K562 (cell line): Measurements from ENCODE around the gene MCMBP. TPM values are rescaled to one million over a fixed set of nuclear protein-coding genes. Genes with fewer than 3 reads are reported as not detected.

Source experiments
- CHD7 ChIP-seq: fragments of 200-600 bp; sonication (generic); IDR thresholded peaks from one replicate; pipeline ENCODE4 v1.6.1; 2012; ENCODE audit warnings: mild to moderate bottlenecking, low read depth, low read length, inconsistent platforms
- E2F6 ChIP-seq, 2 experiments: IDR thresholded peaks; 2 replicates each; pipeline ENCODE4 v1.6.1; 2011; ENCODE audit warnings: borderline replicate concordance in 1 of 2, control low read depth in 1 of 2, low read depth in 1 of 2, low read length in 1 of 2, mild to moderate bottlenecking in 1 of 2, mixed read lengths in 1 of 2, moderate library complexity in 1 of 2; ENCODE audit not compliant: insufficient read depth in 1 of 2, insufficient read length in 1 of 2, poor library complexity in 1 of 2, severe bottlenecking in 1 of 2; ENCODE audit errors: extremely low read depth in 1 of 2
- FOXK2 ChIP-seq, 2 experiments: fragments of 450-650 bp; IDR thresholded peaks in 1 of 2; conservative IDR thresholded peaks in 1 of 2; 2 replicates each; pipeline ENCODE4 v1.6.1; 2016; ENCODE audit warnings: low read depth in 2 of 2, mild to moderate bottlenecking in 1 of 2
- HDAC1 ChIP-seq, 2 experiments: fragments of 450-650 bp; IDR thresholded peaks; 2 replicates each; pipeline ENCODE4 v1.6.1; 2016 to 2017; ENCODE audit warnings: inconsistent platforms in 1 of 2, mild to moderate bottlenecking in 1 of 2, moderate library complexity in 1 of 2
- MAFK ChIP-seq: IDR thresholded peaks from 2 replicates; pipeline ENCODE4 v1.6.1; 2011; ENCODE audit warnings: low read length, improper control_type of control experiment
- PHTF2 ChIP-seq: fragments of 250-450 bp; sonication (Bioruptor Pico); IDR thresholded peaks from 2 replicates; pipeline ENCODE4 v1.5.0; 2021; ENCODE audit warnings: mild to moderate bottlenecking
- PYGO2 ChIP-seq: fragments of 450-650 bp; IDR thresholded peaks from 2 replicates; pipeline ENCODE4 v1.6.1; 2016; ENCODE audit warnings: mild to moderate bottlenecking, missing genetic modification characterization, moderate library complexity, missing compliant biosample characterization
- SAFB ChIP-seq: fragments of 200-400 bp; formaldehyde crosslinking; IDR thresholded peaks from 2 replicates; pipeline ENCODE4 v1.6.1; 2017; ENCODE audit warnings: low read depth, low read length, borderline replicate concordance
- U2AF1 ChIP-seq: fragments of 200-400 bp; formaldehyde crosslinking; optimal IDR thresholded peaks from 2 replicates; pipeline ENCODE3; 2017; ENCODE audit warnings: mild to moderate bottlenecking, low read depth, low read length, moderate library complexity
- ZNF239 ChIP-seq: fragments of 250-450 bp; sonication (Bioruptor Pico); IDR thresholded peaks from 2 replicates; pipeline ENCODE4 v1.4.0; 2020; ENCODE audit warnings: mild to moderate bottlenecking
- ZNF316 ChIP-seq: fragments of 450-650 bp; IDR thresholded peaks from 2 replicates; pipeline ENCODE4 v1.6.1; 2016
- ZNF785 ChIP-seq: fragments of 250-450 bp; sonication (Bioruptor Pico); IDR thresholded peaks from 2 replicates; pipeline ENCODE4 v1.4.0; 2020; ENCODE audit warnings: mild to moderate bottlenecking
- polyA plus RNA-seq, 8 experiments: library from polyadenylated mRNA; depleted of rRNA in 4 of 8; stranded (reverse) in 5 of 8; unstranded in 3 of 8; fragments of >200 nt; fragmentation: Nextera tagmentation in 2 of 8; fragmentation: Illumina TruSeq in 1 of 8; extraction: Ambion mirVana in 2 of 8; extraction: Trizol in 1 of 8; gene quantifications; 2 replicates each; pipeline versions ENCODE4 v1.2.1 to v1.2.3, GENCODE V29; 2011 to 2014; ENCODE audit warnings: inconsistent platforms in 1 of 8, missing spikeins in 1 of 8
- total RNA-seq, 7 experiments: library from RNA; depleted of rRNA in 6 of 7; stranded (reverse); fragments of >200 nt in 6 of 7; fragmentation: Illumina TruSeq in 2 of 7; extraction: Trizol in 2 of 7; gene quantifications; 2 replicates each; pipeline versions ENCODE4 v1.2.1 to v1.2.3, GENCODE V29; 2011 to 2021; ENCODE audit warnings: low replicate concordance in 1 of 7
- TF ChIP-seq, protein P1 (sequence below): fragments of 250-450 bp; sonication (Bioruptor Pico); IDR thresholded peaks from 2 replicates; pipeline ENCODE4 v1.5.0; 2020; ENCODE audit warnings: mild to moderate bottlenecking

The MCMBP gene
- total and polyA plus RNA-seq, 9 of the 15 experiments (the other 6 are each of a cell fraction or from before 2014, with no cell fraction given): 11.2 to 74.3 (median 50.5) TPM

DNA sequence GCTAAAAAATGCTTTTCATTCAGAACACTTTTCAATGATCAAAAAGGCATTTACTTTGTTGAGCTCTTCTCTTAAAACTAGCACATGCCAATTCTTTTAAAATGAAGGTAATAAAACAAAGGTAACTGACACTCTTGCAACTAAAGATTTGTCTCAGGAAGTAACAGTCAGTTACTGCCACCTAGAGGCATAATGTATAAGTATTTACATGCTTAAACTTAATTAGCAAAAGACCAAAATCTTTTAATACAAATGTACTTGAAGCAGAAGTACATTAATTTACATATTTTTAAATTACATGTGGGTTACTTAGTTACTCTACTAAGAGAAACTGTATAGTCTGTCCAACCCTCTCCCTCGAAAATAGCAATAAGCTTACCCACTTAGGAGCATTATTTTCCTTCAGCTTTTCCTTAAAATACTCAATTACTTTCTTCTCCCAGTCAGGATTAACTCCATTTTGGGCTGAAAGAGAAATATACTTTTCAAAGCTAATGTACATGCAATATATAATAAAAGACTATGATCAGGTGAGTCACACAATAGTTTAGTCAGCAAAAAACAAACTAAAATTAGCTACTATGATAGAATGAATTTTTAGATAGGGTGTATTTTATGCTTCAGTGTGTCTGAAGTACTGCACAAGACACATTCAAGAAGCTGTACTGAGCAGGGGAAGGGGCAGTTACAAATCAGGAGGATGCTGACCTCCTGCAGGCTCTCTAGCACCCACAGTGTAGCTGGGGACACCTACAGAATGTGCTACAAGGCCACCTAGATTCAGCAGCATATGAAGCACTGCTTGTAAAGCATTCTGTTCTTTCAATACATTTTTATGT lies 13.0 kb downstream of the MCMBP start (continued):
- TF ChIP-seq CHD7 (no peak), ZNF316 (peak; percentile 86), U2AF1 (no peak), SAFB (no peak), E2F6 (IDR thresholded peaks at IDR 0.05; ENCODE audit: borderline replicate concordance in 1 of 2, extremely low read depth in 1 of 2, insufficient read depth in 1 of 2, insufficient read length in 1 of 2, low read depth in 1 of 2, low read length in 1 of 2, poor library complexity in 1 of 2, severe bottlenecking in 1 of 2) (no peak), FOXK2 (conservative IDR thresholded peaks at IDR 0.05 in 1 of 2, IDR thresholded peaks at IDR 0.05 in 1 of 2; ENCODE audit: low read depth in 2 of 2) (no peak), PHTF2 (CRISPR knock-in tag) (no peak), ZNF239 (no peak), MAFK (peak; percentile 34; the same call in 1 of the 2 replicates), HDAC1 (IDR thresholded peaks at IDR 0.05) (no peak), PYGO2 (no peak), ZNF785 (CRISPR knock-in tag) (no peak)
- TF ChIP-seq, protein P1, sequence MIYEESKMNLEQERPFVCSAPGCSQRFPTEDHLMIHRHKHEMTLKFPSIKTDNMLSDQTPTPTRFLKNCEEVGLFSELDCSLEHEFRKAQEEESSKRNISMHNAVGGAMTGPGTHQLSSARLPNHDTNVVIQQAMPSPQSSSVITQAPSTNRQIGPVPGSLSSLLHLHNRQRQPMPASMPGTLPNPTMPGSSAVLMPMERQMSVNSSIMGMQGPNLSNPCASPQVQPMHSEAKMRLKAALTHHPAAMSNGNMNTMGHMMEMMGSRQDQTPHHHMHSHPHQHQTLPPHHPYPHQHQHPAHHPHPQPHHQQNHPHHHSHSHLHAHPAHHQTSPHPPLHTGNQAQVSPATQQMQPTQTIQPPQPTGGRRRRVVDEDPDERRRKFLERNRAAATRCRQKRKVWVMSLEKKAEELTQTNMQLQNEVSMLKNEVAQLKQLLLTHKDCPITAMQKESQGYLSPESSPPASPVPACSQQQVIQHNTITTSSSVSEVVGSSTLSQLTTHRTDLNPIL (CRISPR knock-in tag): no peak
